Vagina (tissue), 2 donors: ENCODE measurements around the gene PIP5K1C.

Experiments
- POLR2A ChIP-seq, 2 donors: fragments of 450-650 bp; IDR thresholded peaks; one replicate each; pipeline ENCODE4 v1.6.1; 2017; ENCODE audit warnings: antibody characterized with exemption in 2 of 2, mild to moderate bottlenecking in 2 of 2, moderate library complexity in 2 of 2
- POLR2AphosphoS5 ChIP-seq, 2 donors: sonication (generic); formaldehyde crosslinking; IDR thresholded peaks; one replicate each; pipeline ENCODE4 v1.9.0; 2017; ENCODE audit warnings: antibody characterized with exemption in 2 of 2, mild to moderate bottlenecking in 2 of 2, low read depth in 1 of 2; ENCODE audit not compliant: insufficient read depth in 1 of 2
- TF ChIP-seq, protein P1 (sequence below), 3 experiments: fragments of 450-650 bp in 2 of 3; fragments of 200-600 bp in 1 of 3; sonication (generic) in 1 of 3; IDR thresholded peaks; one replicate each; pipeline ENCODE4 v1.5.1; 2017 to 2019; ENCODE audit warnings: antibody characterized with exemption in 3 of 3, mild to moderate bottlenecking in 2 of 3, moderate library complexity in 2 of 3

- TF ChIP-seq, protein P1, sequence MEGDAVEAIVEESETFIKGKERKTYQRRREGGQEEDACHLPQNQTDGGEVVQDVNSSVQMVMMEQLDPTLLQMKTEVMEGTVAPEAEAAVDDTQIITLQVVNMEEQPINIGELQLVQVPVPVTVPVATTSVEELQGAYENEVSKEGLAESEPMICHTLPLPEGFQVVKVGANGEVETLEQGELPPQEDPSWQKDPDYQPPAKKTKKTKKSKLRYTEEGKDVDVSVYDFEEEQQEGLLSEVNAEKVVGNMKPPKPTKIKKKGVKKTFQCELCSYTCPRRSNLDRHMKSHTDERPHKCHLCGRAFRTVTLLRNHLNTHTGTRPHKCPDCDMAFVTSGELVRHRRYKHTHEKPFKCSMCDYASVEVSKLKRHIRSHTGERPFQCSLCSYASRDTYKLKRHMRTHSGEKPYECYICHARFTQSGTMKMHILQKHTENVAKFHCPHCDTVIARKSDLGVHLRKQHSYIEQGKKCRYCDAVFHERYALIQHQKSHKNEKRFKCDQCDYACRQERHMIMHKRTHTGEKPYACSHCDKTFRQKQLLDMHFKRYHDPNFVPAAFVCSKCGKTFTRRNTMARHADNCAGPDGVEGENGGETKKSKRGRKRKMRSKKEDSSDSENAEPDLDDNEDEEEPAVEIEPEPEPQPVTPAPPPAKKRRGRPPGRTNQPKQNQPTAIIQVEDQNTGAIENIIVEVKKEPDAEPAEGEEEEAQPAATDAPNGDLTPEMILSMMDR (IDR thresholded peaks at IDR 0.05): no peak
- TF ChIP-seq POLR2A (IDR thresholded peaks at IDR 0.05) (no peak), POLR2AphosphoS5 (IDR thresholded peaks at IDR 0.05; ENCODE audit: insufficient read depth in 1 of 2, low read depth in 1 of 2) (no peak)
These were observed 58.0 kb downstream of the PIP5K1C start for GRCh38 chr19:3642296-3642695.
